Stimulated activated CD4-positive, alpha-beta T cell treated with anti-CD3 and anti-CD28 coated beads, TNF-alpha, amount 100 ng/mL, for 24 hours (primary cell): Measurements from ENCODE around the gene SPATA2.
"Not testable (repeated sequence)": the region's sequence is repeated elsewhere in the genome, so short reads cannot be mapped to it uniquely, and the experiment has no call there.

Source experiments
- DNase-seq, 3 experiments: peaks; one replicate each; pipeline ENCODE4 v3.0.0-alpha.2; 2020; ENCODE audit warnings: low read depth in 3 of 3

The SPATA2 gene

DNA sequence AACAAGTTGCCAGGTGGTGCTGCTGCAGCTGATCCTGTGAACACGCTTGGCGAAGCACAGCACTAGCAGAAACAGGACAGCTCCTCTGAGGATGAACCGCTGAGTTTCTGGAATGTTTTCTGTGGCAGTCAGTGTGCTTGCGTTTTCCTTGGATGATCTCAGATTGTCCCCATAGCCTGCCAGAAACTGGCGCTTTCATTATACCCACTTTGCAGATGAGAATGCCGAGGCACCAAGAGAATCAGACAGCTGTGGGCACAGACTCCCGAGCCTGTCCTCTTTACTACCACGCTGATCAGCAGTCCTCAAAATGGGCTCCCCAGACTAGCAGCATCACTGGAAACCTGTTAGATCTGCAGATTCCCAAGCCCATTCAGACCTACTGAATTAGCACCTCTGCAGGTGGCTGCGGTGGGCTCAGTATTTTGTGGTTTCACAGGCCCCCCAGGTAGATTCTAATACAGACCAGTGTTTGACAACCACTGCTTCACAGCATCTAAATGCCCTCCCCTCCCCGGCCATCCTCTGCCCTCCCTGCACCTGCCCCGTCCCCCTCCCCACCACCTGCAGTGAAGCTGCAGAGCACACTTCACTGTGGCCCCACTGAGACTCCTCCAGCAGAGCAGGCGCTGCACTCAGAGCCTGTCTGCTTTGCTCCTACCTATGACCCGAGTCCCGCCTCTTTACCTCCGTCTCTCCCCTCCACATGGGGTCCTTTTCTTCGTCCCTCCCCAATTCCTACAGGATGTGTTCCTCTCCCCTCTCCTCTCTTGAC is 29.6 kb downstream of the SPATA2 start:
- no peak for DNase-seq

DNA sequence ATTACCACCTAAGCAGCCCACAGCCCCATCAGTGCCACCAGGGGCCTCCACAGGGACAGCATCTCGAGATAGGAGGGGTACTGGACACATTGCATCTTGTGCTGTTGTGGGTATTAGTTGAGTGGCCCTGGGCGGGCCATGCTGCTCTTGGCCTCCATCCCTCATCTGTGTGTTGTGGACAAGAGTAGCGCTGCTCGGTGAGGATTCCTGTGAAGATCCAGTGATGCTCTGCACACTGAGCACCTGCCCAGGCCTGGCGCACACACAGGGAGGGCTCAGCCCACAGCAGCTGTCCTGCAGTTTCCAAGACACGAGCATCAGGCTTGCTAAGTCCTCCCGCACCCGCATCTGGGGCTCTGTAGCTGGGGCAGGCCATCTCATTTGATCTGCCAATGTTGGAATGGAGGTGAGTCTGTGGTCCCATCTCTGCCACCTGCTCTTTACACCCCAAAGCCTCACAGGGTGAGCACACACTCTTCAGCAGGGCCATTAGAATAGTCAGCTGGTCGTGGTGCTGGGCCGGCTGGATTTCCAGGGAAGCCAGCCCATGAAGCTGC is 32.0 kb downstream of the SPATA2 start:
- no peak for DNase-seq

- no peak for DNase-seq
These were observed 33.0 kb downstream of the SPATA2 start for GRCh38 chr20:49882171-49882970.

DNA sequence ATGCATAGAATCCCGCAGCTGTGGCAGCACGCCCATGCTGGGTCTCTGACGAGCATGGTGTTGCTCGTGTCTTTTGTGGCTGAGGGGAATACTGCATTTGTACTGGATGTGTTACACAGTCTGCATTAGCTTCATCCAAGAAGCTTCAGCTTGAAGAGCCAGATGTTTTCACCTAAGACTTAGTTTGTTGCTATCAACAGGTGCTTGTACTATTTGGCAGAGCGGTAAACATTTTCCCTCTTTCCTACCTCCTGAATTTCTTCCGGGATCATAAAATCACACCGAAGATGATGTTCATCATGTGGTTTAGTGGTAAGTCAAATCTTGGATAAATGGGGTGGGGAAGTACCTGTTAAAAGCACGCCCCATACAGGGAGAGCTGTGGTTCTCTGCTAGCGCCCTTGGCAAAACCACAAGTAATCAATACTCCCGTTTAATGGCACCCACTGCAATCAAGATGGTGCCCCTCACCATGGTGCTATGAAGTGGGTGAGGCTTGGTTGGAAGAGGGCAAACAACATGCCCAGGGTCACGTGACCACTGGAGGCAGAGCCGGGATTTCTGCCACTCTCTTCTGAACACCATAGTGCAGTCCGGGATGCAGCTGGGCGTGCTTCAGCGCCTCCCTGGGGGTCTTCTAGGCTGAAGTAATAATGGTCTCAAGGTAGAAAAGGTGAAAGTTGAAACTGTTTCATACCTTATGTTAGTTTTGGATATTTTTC is 34.4 kb downstream of the SPATA2 start:
- no peak for DNase-seq

DNA sequence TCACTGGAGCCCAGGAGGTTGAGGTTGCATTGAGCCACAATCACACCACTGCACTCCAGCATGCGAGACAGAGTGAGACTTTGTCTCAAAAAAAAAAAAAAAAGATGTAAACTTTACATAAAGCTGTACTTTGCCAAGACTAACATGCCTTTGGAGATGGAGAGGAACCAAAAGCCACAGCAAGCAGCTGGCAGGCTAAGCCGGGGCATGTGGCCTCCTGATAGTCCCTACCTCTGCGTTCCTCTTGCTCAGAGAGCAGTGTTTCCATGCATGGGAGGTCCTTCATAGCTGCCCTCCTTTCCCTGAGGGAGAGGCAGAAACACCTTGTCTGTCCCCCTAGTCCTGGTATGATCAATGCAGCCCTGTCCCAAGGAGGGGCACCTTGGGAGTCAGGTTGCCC is 35.2 kb downstream of the SPATA2 start:
- no peak for DNase-seq

GRCh38 chr20:49878977-49879376 is 36.4 kb downstream of the SPATA2 start:
- no peak for DNase-seq

GRCh38 chr20:49877386-49877921 is 37.9 kb downstream of the SPATA2 start:
- DNase-seq, result no peak

DNA sequence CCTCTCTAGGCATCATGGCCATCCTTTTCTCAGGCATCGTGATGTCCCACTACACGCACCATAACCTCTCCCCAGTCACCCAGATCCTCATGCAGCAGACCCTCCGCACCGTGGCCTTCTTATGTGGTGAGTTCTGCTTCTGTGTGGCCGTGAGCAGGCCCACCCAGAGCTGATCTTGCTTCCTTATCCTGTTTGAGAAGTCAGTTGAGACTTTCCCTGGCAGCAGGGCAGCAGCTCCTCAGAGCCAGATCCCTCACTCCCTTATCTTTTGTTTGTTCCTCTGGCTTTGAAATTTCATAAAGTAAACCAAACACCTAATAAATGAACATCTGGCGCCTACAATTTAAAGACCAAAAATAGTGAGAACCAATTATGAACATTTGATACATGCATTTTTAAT is 40.6 kb downstream of the SPATA2 start:
- DNase-seq, result no peak

GRCh38 chr20:49872056-49872455 is 43.3 kb downstream of the SPATA2 start:
- DNase-seq, result no peak

- no peak for DNase-seq
These were observed 43.9 kb downstream of the SPATA2 start for GRCh38 chr20:49871391-49871948.

- DNase-seq, result no peak
These were observed 45.1 kb downstream of the SPATA2 start for GRCh38 chr20:49870261-49870660.

GRCh38 chr20:49868964-49869363 is 46.4 kb downstream of the SPATA2 start:
- DNase-seq, result no peak

GRCh38 chr20:49868538-49868937 is 46.8 kb downstream of the SPATA2 start:
- no peak for DNase-seq

- DNase-seq, result no peak
These were observed 47.7 kb downstream of the SPATA2 start for GRCh38 chr20:49867453-49868215.

DNA sequence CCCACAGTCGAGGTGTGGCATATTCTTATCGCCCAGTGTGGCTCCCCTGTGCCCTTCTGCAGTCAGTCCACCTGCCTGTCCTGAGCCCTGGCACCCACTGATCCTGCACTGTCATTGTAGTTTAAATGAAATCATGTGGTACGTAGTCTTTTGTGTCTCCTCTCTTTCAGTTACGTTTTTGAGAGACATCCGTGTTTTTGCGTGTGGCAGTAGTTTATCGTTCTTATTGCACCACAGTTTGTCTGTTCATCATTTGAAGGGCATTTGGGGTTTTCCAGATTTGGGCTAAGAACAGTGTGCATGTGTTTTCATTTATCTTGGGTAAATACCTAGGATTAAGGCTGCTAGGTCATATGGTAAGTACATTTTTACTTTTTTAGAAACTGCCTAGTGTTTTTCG is 49.3 kb downstream of the SPATA2 start:
- no peak for DNase-seq

DNA sequence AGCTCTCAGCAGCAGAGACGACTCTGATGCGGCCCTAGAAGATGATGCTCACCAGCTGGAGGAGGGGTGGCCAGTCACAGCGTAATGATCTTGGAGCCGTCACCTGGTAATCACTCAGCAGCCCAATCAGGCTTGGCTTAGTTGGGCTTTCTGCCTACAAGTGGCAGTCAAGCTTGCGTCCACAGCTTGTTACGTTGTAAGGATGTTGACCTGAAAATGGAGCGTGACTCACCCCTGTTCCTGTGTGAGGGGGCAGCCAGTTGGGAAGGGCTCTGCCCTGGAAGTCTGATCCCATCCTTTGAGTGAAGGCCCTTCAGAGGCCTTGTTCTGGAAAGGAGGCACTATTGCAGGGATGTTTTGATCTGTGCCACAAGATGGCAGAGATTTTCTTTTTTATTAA is 49.8 kb downstream of the SPATA2 start:
- DNase-seq, result no peak

- no peak for DNase-seq
These were observed 51.7 kb downstream of the SPATA2 start for GRCh38 chr20:49863666-49864065.

- no peak for DNase-seq
These were observed 52.6 kb downstream of the SPATA2 start for GRCh38 chr20:49862607-49863200.

DNA sequence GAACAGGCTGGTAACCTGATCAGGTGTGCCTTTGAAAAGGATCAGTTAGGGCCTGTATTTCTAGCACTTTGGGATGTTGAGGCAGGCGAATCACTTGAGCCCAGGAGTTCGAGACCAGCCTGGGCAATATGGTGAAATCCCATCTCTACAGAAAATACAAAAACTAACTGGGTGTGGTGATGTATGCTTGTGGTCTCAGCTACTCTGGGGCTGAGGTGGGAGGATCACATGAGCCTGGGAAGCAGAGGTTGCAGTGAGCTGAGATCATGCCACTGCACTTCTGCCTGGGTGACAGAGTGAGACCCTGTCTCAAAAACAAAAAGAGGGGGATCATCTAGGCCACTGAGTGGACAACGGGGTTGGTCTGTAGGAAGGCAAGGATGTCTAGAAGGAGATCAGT is 54.1 kb downstream of the SPATA2 start:
- not testable (repeated sequence) for DNase-seq

GRCh38 chr20:49859807-49860206 is 55.5 kb downstream of the SPATA2 start:
- no peak for DNase-seq
